H7 (cell line): ENCODE data around the gene REX1BD. TPM values are rescaled to one million over a fixed set of nuclear protein-coding genes. Genes with fewer than 3 reads are reported as not detected.

Experiments
- DNase-seq: peaks from one replicate; pipeline ENCODE4 v3.0.0; 2012
- H3K27me3 ChIP-seq: 2 replicates; pipeline ENCODE4 v1.6.0; 2011; ENCODE audit warnings: mild to moderate bottlenecking, low read length; ENCODE audit not compliant: control insufficient read depth, insufficient read depth
- H3K36me3 ChIP-seq: replicated peaks from 2 replicates; pipeline ENCODE4 v1.5.1; 2011; ENCODE audit warnings: low read length; ENCODE audit not compliant: control insufficient read depth, insufficient read depth
- H3K4me3 ChIP-seq: 2 replicates; pipeline ENCODE4 v1.5.1; 2011; ENCODE audit warnings: low read depth, mild to moderate bottlenecking, control low read depth, low read length, moderate library complexity; ENCODE audit not compliant: insufficient read depth
- total RNA-seq: library from RNA; depleted of rRNA; stranded (reverse); fragments of >200 nt; shearing (Covaris generic); gene quantifications from 2 replicates; pipeline ENCODE4 v1.2.3, GENCODE V29; 2014

The REX1BD gene
- total RNA-seq, 1 experiment from 2014 or later, result 117 TPM

DNA sequence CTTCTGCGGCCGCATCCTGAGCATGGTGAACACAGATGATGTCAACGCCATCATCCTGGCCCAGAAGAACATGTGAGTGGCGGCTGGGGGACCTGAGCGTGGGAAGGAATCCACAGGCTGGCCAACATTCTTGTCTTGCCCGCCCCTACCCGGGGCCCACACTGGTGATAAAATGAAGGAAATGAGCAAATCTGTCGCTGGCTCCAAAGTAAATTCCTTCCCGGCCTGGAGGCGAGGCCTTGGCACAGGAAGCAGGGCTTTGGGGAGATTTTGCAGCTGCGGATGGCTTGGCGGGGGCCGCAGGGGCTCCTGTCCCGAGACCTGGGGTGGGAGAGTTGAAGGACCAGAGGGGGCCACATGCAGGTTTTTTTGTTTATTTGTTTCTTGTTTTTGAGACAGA lies 26.5 kb upstream of the REX1BD start:
- no peak for DNase-seq
- Histone ChIP-seq H3K27me3 (no peaks in the 10 kb centered on the region), H3K4me3 (no peak overlapping the region), H3K36me3 (peaks cover 23% of the 10 kb centered on the region)

DNA sequence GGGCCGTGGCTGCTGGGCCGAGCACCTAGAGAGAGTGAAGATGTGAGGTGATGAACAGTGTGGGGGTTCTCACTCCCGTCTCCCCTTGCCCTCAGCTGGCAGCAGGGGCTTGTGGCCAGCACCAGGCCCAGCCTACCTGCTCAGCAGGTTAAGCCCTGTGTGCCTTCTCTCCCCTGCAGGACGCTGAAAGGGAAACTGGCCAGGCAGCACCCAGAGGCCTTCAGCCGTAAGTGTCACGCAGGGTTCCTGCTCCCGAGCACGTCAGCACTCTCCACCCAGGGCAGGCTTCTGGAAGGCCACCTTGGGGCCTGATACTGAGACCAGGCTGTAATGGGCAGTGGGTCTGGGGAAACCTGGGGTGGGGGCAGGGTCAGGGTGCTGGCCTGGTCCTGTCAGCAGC lies 21.6 kb upstream of the REX1BD start:
- Histone ChIP-seq H3K27me3 (no peaks in the 10 kb centered on the region), H3K36me3 (peaks cover 34% of the 10 kb centered on the region), H3K4me3 (no peak overlapping the region)
- DNase-seq, result no peak

GRCh38 chr19:18568367-18568766 lies 20.2 kb upstream of the REX1BD start:
- Histone ChIP-seq H3K4me3 (no peak overlapping the region), H3K36me3 (peaks cover 36% of the 10 kb centered on the region), H3K27me3 (no peaks in the 10 kb centered on the region)
- no peak for DNase-seq

DNA sequence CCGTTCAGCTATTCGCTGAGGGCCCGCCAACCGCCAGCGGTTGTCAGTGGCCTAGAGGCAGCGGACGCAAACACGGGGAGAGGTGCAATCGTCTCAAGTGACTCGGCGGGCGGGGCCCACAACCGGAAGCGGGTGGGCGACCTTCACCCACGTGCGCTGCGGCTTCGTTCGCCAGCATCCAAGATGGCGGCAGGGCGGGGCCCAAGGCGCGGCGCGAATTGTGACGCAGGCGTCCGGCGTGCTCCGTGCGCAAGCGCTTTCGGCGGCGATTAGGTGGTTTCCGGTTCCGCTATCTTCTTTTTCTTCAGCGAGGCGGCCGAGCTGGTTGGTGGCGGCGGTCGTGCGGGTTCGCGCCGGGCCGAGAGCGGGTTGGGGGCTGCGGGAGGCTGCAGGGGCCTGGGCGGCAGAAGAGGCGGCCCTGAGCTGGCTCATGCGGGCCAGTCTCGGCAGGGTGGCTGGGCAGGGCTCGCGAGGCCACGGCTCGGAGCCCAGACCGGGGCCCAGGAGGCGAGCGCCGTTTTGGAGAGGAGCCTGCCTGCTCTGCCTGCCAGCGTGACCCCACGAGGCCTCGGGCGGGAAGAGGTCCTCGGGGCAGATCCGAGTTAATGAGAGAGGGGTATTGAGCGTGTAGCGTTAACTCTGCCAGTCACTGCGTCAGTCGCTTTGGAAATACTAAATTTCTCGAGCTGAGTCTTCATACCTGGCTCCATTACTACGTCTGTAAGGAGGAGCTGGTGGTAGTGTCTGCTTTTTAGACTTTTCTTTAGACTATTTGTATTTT lies 16.8 kb upstream of the REX1BD start, which contains the start of gene UBA52:
UBA52 (plus strand) TSS at position 294 of the 781 bp plus-strand sequence. CDS start 1,444 bp downstream, outside the sequence.
- Histone ChIP-seq H3K27me3 (no peaks in the 10 kb centered on the region), H3K36me3 (peaks cover 46% of the 10 kb centered on the region), H3K4me3 (peak within 1 kb of the TSS; percentile 81)
- DNase-seq, result peak; percentile 98

DNA sequence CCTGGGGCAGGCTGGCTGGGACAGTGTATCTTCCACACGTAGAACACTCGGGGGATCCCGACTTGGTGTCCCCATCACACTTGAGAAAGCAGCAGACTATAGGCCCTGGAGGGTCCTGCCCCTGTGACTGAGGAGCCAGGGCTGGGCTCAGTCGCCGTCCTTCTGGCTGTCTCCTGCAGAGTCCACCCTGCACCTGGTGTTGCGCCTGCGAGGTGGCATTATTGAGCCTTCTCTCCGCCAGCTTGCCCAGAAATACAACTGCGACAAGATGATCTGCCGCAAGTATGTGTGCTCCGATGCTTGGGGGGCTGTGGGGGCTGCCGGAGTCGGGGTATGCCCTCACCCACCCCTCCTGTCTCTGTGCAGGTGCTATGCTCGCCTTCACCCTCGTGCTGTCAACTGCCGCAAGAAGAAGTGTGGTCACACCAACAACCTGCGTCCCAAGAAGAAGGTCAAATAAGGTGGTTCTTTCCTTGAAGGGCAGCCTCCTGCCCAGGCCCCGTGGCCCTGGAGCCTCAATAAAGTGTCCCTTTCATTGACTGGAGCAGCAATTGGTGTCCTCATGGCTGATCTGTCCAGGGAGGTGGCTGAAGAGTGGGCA lies 13.8 kb upstream of the REX1BD start:
- Histone ChIP-seq H3K27me3 (no peaks in the 10 kb centered on the region), H3K36me3 (peaks cover 29% of the 10 kb centered on the region), H3K4me3 (no peak overlapping the region)
- DNase-seq, result no peak

DNA sequence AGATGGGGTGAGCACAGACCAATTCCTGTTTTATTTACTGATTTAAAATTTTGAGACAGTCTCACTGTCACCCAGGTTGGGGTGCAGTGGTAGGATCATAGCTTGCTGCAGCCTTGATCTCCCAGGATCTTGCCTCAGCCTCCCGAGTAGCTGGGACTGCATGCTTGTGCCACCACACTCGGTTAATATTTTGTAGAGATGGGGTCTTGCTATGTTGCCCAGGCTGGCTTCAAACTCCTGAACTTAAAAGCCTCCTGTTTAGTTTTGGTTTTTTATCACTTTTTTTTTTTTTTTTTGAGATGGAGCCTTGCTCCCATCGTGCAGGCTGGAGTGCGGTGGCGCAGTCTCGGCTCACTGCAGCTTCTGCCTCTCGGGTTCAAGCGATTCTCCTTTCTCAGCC lies 12.2 kb upstream of the REX1BD start:
- DNase-seq, result no peak
- peaks cover 29% of the 10 kb centered on the region for H3K36me3 ChIP-seq
- H3K27me3 ChIP-seq, result no peaks in the 10 kb centered on the region
- H3K4me3 ChIP-seq, result no peak overlapping the region

DNA sequence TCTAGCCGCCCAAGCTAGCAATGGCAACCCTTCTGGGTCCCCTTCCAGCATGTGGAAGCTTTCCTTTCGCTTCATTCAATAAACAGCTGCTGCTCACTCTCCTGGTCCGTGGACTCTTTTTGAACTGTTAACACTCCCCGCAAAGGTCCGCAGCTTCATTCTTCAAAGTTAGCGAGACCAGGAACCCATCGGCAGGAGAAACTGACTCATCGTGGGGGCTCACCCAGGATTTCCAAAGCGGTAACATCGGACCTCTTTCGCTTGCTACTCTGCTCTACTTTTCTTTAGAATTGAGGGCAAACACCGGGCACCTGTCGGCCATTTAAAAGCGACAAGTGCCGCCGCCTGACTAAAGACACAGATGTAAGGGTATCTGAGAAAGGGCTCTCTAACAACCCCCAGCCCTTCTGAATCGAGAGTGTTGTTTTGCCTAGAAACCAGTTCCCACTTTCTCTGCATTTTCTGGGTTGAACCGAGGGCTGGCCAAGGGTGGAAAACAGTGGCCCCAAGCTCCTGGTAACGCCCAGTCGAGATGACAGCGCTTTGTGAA lies 11.2 kb upstream of the REX1BD start:
- Histone ChIP-seq H3K27me3 (no peaks in the 10 kb centered on the region), H3K36me3 (peaks cover 29% of the 10 kb centered on the region), H3K4me3 (no peak overlapping the region)
- no peak for DNase-seq

DNA sequence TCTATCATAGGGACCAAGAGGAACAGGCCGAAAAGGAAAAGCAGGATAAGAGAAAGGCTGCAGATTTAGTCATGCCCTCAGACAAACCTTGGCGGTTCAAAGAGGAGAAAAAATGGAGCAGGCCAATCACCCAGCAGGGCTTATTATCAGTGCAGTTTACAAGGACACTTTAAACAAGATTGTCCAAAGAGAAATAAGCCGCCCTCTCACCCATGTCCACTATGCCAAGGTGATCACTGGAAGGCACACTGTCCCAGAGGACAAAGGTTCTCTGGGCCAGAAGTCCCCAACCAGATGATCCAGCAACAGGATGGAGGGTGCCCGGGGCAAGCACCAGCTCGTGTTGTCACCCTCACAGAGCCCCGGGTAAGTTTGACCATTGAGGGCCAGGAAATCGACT lies 8.3 kb upstream of the REX1BD start:
- peaks cover 9% of the 10 kb centered on the region for H3K36me3 ChIP-seq
- H3K4me3 ChIP-seq, result no peak overlapping the region
- no peak for DNase-seq
- H3K27me3 ChIP-seq, result no peaks in the 10 kb centered on the region

DNA sequence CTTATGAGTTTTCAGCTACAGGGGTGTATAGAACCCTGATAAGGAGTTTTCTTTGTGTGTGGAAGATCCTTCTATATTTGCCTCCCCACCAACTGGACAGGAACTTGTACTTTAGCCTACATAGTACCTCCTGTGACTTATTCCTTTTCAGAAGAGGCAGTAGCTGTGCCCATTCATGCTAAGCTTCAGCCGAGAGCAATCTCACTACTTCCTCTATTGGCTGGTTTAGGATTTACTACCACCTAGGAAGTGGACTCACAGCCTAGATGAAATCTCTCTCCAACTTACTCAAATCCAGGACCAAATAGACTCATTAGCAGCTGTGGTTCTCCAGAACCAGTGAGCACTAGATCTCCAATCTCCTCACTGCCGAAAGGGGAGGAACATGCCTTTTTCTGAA lies 2.3 kb upstream of the REX1BD start:
- Histone ChIP-seq H3K27me3 (no peaks in the 10 kb centered on the region), H3K36me3 (peaks cover 2% of the 10 kb centered on the region; the same call in 1 of the 2 replicates), H3K4me3 (no peak overlapping the region)
- no peak for DNase-seq

DNA sequence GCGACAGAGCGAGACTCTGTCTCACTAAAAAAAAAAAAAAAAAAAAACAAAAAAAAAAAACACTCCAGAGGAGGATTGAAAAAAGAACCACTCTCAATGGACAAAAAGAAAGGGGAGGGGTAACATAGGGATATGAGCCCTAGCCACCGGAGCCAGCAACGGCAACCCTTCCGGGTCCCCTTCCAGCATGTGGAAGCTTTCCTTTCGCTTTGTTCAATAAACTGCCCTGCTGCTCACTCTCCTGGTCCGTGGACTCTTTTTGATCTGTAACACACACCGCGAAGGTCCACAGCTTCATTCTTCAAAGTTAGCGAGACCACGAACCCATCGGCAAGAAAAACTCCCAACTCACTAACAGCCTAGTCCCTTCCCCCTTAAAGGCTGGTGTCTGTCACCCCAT lies 1.0 kb upstream of the REX1BD start:
- no peak for DNase-seq
- peaks cover 2% of the 10 kb centered on the region; the same call in 1 of the 2 replicates for H3K36me3 ChIP-seq
- no peaks in the 10 kb centered on the region for H3K27me3 ChIP-seq
- H3K4me3 ChIP-seq, result no peak overlapping the region

- peak overlapping the region; percentile 91 for H3K4me3 ChIP-seq
- peak; percentile 43 for DNase-seq
- H3K27me3 ChIP-seq, result no peaks in the 10 kb centered on the region
- H3K36me3 ChIP-seq, result peaks cover 2% of the 10 kb centered on the region; the same call in 1 of the 2 replicates
Observed at GRCh38 chr19:18587962-18588610, 512 bp upstream of the REX1BD start.

DNA sequence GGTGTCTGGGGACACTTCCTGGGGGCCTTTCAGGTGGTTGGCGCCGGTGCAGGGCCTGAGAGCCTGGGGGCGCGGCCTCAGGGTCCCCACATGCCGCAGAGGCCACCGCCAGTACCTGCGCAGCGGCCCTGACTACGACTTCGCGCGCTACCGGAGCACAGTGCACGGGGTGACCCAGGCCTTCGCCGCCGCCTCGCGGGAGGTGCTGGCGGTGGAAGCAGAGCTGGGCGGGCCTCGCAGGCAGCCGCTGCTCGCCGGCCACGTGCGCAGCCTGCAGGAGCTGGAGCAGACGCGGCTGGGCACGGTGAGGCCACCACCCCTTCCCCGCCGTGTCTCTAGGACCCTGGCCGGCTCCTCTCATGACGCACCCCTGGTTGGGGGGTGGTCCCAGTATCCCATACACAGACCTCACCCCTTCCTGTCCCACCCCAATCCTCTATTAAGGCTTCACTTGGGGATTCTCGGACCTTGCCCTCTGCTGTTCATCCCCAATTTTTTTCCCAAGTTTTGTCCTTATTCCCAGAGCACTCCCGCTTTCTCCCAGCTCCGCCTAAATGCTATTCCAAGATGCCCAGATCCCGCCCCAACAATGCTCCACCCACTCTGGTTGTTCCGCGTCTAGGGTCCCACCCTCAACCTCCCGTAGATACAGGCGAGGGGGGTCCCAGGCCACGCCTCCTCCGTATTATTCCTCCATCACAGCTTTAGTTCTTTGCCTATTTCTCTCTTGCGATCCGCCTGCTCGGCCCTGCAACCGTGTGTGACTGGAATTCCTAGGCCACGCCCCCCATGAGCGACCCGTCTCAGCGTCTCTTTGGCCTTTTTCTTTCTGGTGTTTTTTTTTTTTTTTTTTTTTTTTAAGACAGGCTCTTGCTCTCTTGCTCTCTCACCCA lies 1.0 kb downstream of the REX1BD start:
- Histone ChIP-seq H3K4me3 (peak overlapping the region; percentile 91), H3K36me3 (peaks cover 2% of the 10 kb centered on the region; the same call in 1 of the 2 replicates), H3K27me3 (no peaks in the 10 kb centered on the region)
- peak; percentile 88 for DNase-seq

DNA sequence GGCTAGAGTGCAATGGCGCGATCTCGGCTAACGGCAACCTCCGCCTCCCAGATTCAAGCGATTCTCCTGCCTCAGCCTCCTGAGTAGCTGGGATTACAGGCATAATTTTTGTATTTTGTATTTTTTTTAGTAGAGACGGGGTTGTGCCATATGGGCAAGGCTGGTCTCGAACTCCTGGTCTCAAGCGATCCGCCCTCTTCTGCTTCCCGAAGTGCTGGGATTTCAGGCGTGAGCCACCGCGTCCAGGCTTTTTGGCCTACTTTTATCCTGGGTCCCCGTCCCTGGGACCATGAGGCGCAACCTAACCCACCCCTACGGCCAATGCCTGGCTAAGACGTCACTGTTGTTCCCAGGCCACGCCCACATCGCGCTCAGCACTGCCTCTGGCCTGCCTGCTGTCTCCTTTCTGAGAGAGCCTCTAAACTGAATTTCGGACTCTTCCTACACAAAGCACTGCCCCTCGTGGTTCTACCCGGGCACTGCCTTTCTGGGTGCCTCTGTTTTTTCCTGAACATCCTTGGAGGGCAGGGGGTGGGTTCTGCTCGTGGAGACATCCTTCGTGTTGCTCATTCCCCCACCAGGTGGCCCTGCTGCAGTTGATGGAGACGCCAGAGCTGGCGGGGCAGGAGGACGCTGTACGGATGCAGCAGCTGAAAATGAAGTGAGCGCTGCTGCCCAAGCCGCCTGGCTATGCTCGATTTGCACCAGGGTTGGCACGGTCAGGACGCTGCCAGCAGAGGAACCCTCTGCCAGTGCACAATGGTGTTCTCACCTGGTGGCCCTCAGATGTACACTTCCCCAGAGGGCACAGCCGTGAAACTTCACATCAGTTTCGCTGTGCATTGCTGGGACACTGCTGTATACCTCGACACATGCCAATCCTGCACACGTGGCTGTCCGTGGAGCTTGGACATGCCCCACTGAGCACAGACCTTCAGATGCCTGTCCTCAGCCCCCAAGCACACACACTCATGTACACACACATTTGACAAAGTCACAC lies 2.0 kb downstream of the REX1BD start:
- peak; percentile 93 for DNase-seq
- peak overlapping the region; percentile 91 for H3K4me3 ChIP-seq
- H3K36me3 ChIP-seq, result peaks cover 2% of the 10 kb centered on the region; the same call in 1 of the 2 replicates
- no peaks in the 10 kb centered on the region for H3K27me3 ChIP-seq
